Thoracic aorta (tissue), 2 donors: ENCODE measurements around the gene IL12RB2. TPM values are rescaled to one million over a fixed set of nuclear protein-coding genes. Genes with fewer than 3 reads are reported as not detected.

Experiments used
- ATAC-seq: fragments of 150-250 bp; one replicate; pipeline ENCODE4 v1.8.0; 2017; ENCODE audit warnings: low read depth; ENCODE audit not compliant: insufficient number of reproducible peaks, low FRiP score
- DNase-seq: peaks from one replicate; pipeline ENCODE4 v3.0.0-alpha.2; 2020; ENCODE audit warnings: low spot score
- H3K27ac ChIP-seq, 2 donors: fragments of 200-600 bp; sonication (generic); 1 replicate in 1 of 2; 2 replicates in 1 of 2; pipeline ENCODE4 v1.5.1; 2016; ENCODE audit warnings: mild to moderate bottlenecking in 2 of 2, moderate library complexity in 2 of 2
- H3K27me3 ChIP-seq: fragments of 200-600 bp; sonication (generic); replicated peaks from 2 replicates; pipeline ENCODE4 v1.6.0; 2016; ENCODE audit warnings: mild to moderate bottlenecking; ENCODE audit not compliant: insufficient read depth
- H3K36me3 ChIP-seq: fragments of 200-600 bp; sonication (generic); one replicate; pipeline ENCODE4 v1.5.1; 2016
- H3K4me1 ChIP-seq, 2 donors: fragments of 200-600 bp; sonication (generic); 1 replicate in 1 of 2; 2 replicates in 1 of 2; pipeline versions ENCODE4 v1.5.1 to v1.6.0; 2016; ENCODE audit warnings: low read depth in 2 of 2, mild to moderate bottlenecking in 1 of 2; ENCODE audit not compliant: control insufficient read depth in 1 of 2
- H3K4me3 ChIP-seq: fragments of 200-600 bp; sonication (generic); 2 replicates; pipeline ENCODE4 v1.5.1; 2016; ENCODE audit warnings: mild to moderate bottlenecking
- H3K9me3 ChIP-seq: fragments of 200-600 bp; sonication (generic); 2 replicates; pipeline ENCODE4 v1.5.1; 2016
- total RNA-seq, 2 donors: library from RNA; depleted of rRNA; stranded (reverse); fragments of >200 nt; gene quantifications; one replicate each; pipeline versions ENCODE4 v1.1.0 to v1.2.3, GENCODE V29; 2016
- TF ChIP-seq, protein P1 (sequence below): fragments of 200-600 bp; sonication (generic); IDR thresholded peaks from one replicate; pipeline ENCODE4 v1.5.1; 2019; ENCODE audit warnings: antibody characterized with exemption

Gene IL12RB2
- total RNA-seq, 2 donors from 2014 or later = 3.1 to 3.5 TPM

DNA sequence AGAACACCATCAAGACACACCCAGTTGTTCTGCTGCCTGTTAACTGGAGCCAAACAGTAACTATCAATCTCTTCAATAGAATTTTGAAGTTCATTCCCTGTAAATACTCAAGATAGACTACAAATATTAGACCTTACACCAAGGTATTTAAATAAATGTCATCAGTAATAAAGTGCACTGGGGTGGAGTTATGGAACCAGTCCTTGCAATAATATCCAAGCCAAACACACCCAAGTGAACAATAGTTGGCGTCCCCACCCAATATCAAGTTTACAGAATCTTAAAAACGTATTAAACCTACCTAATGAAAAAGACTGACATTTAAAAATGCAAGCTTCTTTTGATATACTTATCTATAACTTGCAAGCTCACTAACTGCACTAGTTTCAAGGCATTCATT is 119.8 kb downstream of the IL12RB2 start:
- TF ChIP-seq, protein P1, sequence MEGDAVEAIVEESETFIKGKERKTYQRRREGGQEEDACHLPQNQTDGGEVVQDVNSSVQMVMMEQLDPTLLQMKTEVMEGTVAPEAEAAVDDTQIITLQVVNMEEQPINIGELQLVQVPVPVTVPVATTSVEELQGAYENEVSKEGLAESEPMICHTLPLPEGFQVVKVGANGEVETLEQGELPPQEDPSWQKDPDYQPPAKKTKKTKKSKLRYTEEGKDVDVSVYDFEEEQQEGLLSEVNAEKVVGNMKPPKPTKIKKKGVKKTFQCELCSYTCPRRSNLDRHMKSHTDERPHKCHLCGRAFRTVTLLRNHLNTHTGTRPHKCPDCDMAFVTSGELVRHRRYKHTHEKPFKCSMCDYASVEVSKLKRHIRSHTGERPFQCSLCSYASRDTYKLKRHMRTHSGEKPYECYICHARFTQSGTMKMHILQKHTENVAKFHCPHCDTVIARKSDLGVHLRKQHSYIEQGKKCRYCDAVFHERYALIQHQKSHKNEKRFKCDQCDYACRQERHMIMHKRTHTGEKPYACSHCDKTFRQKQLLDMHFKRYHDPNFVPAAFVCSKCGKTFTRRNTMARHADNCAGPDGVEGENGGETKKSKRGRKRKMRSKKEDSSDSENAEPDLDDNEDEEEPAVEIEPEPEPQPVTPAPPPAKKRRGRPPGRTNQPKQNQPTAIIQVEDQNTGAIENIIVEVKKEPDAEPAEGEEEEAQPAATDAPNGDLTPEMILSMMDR = no peak
- peak overlapping the region; percentile 95 for H3K4me3 ChIP-seq
- H3K27ac ChIP-seq = no peak overlapping the region
- H3K9me3 ChIP-seq = no peaks in the 10 kb centered on the region
- ATAC-seq (no peak), DNase-seq (no peak)
- no peaks in the 10 kb centered on the region for H3K27me3 ChIP-seq
- H3K36me3 ChIP-seq = peaks cover 21% of the 10 kb centered on the region
- peaks cover 14 to 43% of the 10 kb centered on the region in 2 donors for H3K4me1 ChIP-seq

GRCh38 chr1:67427947-67428346 is 120.3 kb downstream of the IL12RB2 start:
- no peaks in the 10 kb centered on the region for H3K27me3 ChIP-seq

GRCh38 chr1:67429011-67429527 is 121.4 kb downstream of the IL12RB2 start:
- Histone ChIP-seq H3K36me3 (peaks cover 11% of the 10 kb centered on the region), H3K9me3 (no peaks in the 10 kb centered on the region), H3K27me3 (no peaks in the 10 kb centered on the region), H3K27ac (peak overlapping the region; percentile 81 to 96), H3K4me1 (peaks cover 21 to 52% of the 10 kb centered on the region in 2 donors), H3K4me3 (peak overlapping the region; percentile 95)
- no peak for ATAC-seq
- DNase-seq = no peak
- TF ChIP-seq, protein P1 = no peak

More at GRCh38 chr1:67427947-67428346, 120.3 kb downstream of the IL12RB2 start:
- Histone ChIP-seq H3K36me3 (peaks cover 19% of the 10 kb centered on the region), H3K4me3 (peak overlapping the region; percentile 95), H3K9me3 (no peaks in the 10 kb centered on the region), H3K4me1 (peaks cover 14 to 45% of the 10 kb centered on the region in 2 donors), H3K27ac (no peak overlapping the region)
- TF ChIP-seq, protein P1 = no peak
- DNase-seq (no peak), ATAC-seq (no peak)

DNA sequence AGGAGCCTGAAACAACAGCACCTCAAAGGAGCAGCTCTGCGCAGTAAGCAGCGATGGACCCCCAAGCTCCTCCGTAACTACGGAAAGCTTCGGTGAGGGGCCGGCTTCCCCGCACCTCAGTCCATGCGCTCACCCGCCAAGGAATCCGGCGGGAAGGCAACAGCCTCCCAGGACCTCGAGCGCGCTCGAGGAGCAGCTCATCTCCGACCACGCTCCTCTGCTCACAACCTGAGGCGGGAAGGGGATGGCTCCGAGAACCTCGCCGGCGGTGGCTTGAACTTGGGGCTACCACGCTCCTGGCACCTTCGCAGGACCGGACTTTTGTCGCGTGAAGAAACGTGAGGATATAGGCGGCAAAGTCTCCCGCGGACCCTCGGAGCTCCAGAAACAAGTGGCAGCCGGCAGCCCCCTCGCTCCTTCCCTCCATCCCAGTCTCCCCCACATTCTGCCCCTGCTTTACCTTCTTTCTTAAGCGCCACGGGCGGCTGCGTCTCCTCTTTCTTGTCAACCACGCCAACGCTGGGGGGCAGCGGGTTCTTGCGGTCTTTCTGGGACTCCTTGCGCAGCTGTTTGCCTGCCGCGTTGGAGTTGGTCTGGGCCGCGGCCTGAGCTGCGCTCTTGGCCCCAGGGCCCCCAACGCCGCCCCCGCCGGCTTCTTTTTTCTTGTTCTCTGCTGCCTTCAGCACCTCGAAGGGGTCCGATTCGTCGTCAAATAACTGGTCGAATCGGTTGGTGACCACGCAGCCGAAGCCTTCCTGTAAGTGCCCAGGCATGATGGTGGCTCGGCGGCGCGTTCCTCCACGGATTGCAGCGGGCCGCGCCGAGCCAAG is 122.1 kb downstream of the IL12RB2 start:
- H3K4me1 ChIP-seq = peaks cover 21 to 56% of the 10 kb centered on the region in 2 donors
- H3K27me3 ChIP-seq = no peaks in the 10 kb centered on the region
- TF ChIP-seq, protein P1 = no peak
- no peak for ATAC-seq
- DNase-seq = no peak
- peak overlapping the region; percentile 81 to 96 for H3K27ac ChIP-seq
- peak overlapping the region; percentile 95 for H3K4me3 ChIP-seq
- H3K9me3 ChIP-seq = no peaks in the 10 kb centered on the region
- peaks cover 8% of the 10 kb centered on the region for H3K36me3 ChIP-seq

GRCh38 chr1:67430358-67431155 is 122.9 kb downstream of the IL12RB2 start, which contains the start of gene SERBP1:
TSS of gene SERBP1 (minus strand) at chr1:67430402. CDS start at chr1:67430300, 102 bp downstream.
- TF ChIP-seq, protein P1 = no peak
- Histone ChIP-seq H3K27ac (peak within 1 kb of the TSS; percentile 81 to 96), H3K27me3 (no peaks in the 10 kb centered on the region), H3K4me1 (peaks cover 21 to 59% of the 10 kb centered on the region in 2 donors), H3K9me3 (no peaks in the 10 kb centered on the region), H3K4me3 (peak within 1 kb of the TSS; percentile 95), H3K36me3 (peaks cover 1% of the 10 kb centered on the region)
- DNase-seq (peak; percentile 89), ATAC-seq (peak; percentile 95)
